Vagina (tissue), 2 donors: ENCODE data around the gene SPSB1. TPM values are rescaled to one million over a fixed set of nuclear protein-coding genes. Genes with fewer than 3 reads are reported as not detected.
A peak's percentile ranks its signal among the peaks of the same experiment; 100 is the strongest.

Source experiments
- DNase-seq, 2 donors: peaks; one replicate each; pipeline ENCODE4 v3.0.0-alpha.2; 2017; ENCODE audit errors: extremely low spot score in 2 of 2
- H3K27ac ChIP-seq: fragments of 200-600 bp; sonication (generic); one replicate; pipeline ENCODE4 v1.5.1; 2019
- H3K27me3 ChIP-seq: fragments of 200-600 bp; sonication (generic); one replicate; pipeline ENCODE4 v1.5.1; 2019
- H3K36me3 ChIP-seq, 2 donors: fragments of 200-600 bp; sonication (generic); one replicate each; pipeline ENCODE4 v1.5.1; 2017 to 2019
- H3K4me1 ChIP-seq: fragments of 200-600 bp; sonication (generic); one replicate; pipeline ENCODE4 v1.5.1; 2019
- H3K4me3 ChIP-seq, 2 donors: fragments of 200-600 bp; sonication (generic); 1 replicate in 1 of 2; 2 replicates in 1 of 2; pipeline ENCODE4 v1.5.1; 2016 to 2019
- H3K9me3 ChIP-seq: fragments of 200-600 bp; sonication (generic); one replicate; pipeline ENCODE4 v1.5.1; 2019
- CTCF ChIP-seq, 3 experiments: fragments of 450-650 bp in 2 of 3; fragments of 200-600 bp in 1 of 3; sonication (generic) in 1 of 3; IDR thresholded peaks; one replicate each; pipeline ENCODE4 v1.5.1; 2017 to 2019; ENCODE audit warnings: antibody characterized with exemption in 3 of 3, mild to moderate bottlenecking in 2 of 3, moderate library complexity in 2 of 3
- POLR2A ChIP-seq, 2 donors: fragments of 450-650 bp; IDR thresholded peaks; one replicate each; pipeline ENCODE4 v1.6.1; 2017; ENCODE audit warnings: antibody characterized with exemption in 2 of 2, mild to moderate bottlenecking in 2 of 2, moderate library complexity in 2 of 2
- POLR2AphosphoS5 ChIP-seq, 2 donors: sonication (generic); formaldehyde crosslinking; IDR thresholded peaks; one replicate each; pipeline ENCODE4 v1.9.0; 2017; ENCODE audit warnings: antibody characterized with exemption in 2 of 2, mild to moderate bottlenecking in 2 of 2, low read depth in 1 of 2; ENCODE audit not compliant: insufficient read depth in 1 of 2
- intact Hi-C: fragments of 100-400 bp; cut with DNase I; formaldehyde crosslinking; loops from one replicate; pipeline ENCODE4 v1.15.1; 2023
- total RNA-seq: library from RNA; depleted of rRNA; stranded (reverse); fragments of >200 nt; gene quantifications from one replicate; pipeline ENCODE4 v1.2.3, GENCODE V29; 2016

Gene SPSB1
- total RNA-seq, 1 donor from 2014 or later = 40.0 TPM

- TF ChIP-seq POLR2AphosphoS5 (IDR thresholded peaks at IDR 0.05; ENCODE audit: insufficient read depth in 1 of 2, low read depth in 1 of 2) (no peak), CTCF (IDR thresholded peaks at IDR 0.05) (no peak), POLR2A (IDR thresholded peaks at IDR 0.05) (no peak)
- no peak overlapping the region for H3K4me3 ChIP-seq
- peaks cover 92% of the 10 kb centered on the region for H3K4me1 ChIP-seq
- no peaks in the 10 kb centered on the region for H3K9me3 ChIP-seq
- H3K36me3 ChIP-seq = no peaks in the 10 kb centered on the region
- DNase-seq = no peak
- peak overlapping the region; percentile 87 for H3K27ac ChIP-seq
- no peaks in the 10 kb centered on the region for H3K27me3 ChIP-seq
- intact Hi-C loops = no loop called here
Observed at GRCh38 chr1:9324246-9325096, 31.8 kb downstream of the SPSB1 start.

DNA sequence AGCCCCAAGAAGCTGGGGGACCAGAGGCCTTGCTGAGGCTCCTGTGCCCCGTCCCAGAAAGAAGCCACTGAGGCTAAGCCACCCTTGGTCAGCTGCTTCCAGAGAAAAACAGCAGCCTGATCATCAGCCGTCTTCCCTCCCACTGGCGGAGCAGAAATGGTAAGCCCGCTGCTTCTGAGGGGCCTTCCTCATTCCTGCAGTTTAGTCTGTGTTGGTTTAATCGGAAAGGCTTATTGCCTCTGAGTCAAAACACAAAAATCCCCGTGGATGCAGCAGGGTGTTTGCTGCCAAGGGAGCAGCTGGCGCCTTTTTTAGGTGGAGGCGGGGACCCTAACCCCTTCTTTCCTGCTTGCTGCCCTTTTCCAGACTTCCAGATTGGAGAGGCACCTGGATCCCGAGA lies 33.9 kb downstream of the SPSB1 start:
- DNase-seq = no peak
- Histone ChIP-seq H3K4me1 (peaks cover 72% of the 10 kb centered on the region), H3K9me3 (no peaks in the 10 kb centered on the region), H3K36me3 (no peaks in the 10 kb centered on the region), H3K27me3 (no peaks in the 10 kb centered on the region), H3K4me3 (no peak overlapping the region), H3K27ac (peak overlapping the region; percentile 87)
- no peak for TF ChIP-seq POLR2A (IDR thresholded peaks at IDR 0.05)
- TF ChIP-seq POLR2AphosphoS5 (IDR thresholded peaks at IDR 0.05; ENCODE audit: insufficient read depth in 1 of 2, low read depth in 1 of 2) = peak in 1 of 2 donors; percentile 34
- intact Hi-C loops = no loop called here

DNA sequence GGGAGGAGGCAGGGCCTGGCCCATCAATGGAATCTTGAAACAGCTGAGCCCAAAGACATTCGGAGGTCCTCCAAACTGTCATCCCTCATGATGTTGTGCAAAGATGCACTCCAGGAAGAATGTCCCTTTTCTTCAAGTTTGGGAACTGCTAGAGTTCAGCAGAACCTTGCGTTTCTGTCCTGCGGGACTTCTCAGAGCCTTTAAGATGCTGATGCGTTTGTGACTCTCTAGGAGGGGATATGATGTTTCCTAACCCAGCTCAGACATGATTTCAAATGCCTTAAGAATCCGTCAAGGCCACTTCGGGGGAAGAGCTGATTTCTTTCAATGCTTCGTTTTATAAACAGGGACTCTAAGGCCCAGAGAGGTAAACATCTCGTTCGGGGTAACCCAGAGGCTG lies 35.5 kb downstream of the SPSB1 start:
- H3K4me1 ChIP-seq = peaks cover 62% of the 10 kb centered on the region

GRCh38 chr1:9328715-9329114 lies 36.0 kb downstream of the SPSB1 start:
- Histone ChIP-seq H3K27me3 (no peaks in the 10 kb centered on the region), H3K27ac (no peak overlapping the region), H3K4me3 (no peak overlapping the region), H3K9me3 (no peaks in the 10 kb centered on the region), H3K36me3 (no peaks in the 10 kb centered on the region), H3K4me1 (peaks cover 57% of the 10 kb centered on the region)
- intact Hi-C loops = no loop called here
- DNase-seq = no peak
- TF ChIP-seq POLR2A (IDR thresholded peaks at IDR 0.05) = no peak
- TF ChIP-seq POLR2AphosphoS5 (IDR thresholded peaks at IDR 0.05; ENCODE audit: insufficient read depth in 1 of 2, low read depth in 1 of 2) = no peak
- TF ChIP-seq CTCF (IDR thresholded peaks at IDR 0.05) = no peak

More for the DNA sequence above, 35.5 kb downstream of the SPSB1 start:
- H3K27me3 ChIP-seq = no peaks in the 10 kb centered on the region
- no peak overlapping the region for H3K27ac ChIP-seq
- DNase-seq = no peak
- no peak for TF ChIP-seq POLR2AphosphoS5 (IDR thresholded peaks at IDR 0.05; ENCODE audit: insufficient read depth in 1 of 2, low read depth in 1 of 2)
- no peaks in the 10 kb centered on the region for H3K36me3 ChIP-seq
- no peak overlapping the region for H3K4me3 ChIP-seq
- H3K9me3 ChIP-seq = no peaks in the 10 kb centered on the region
- intact Hi-C loops = no loop called here

GRCh38 chr1:9331016-9331415 lies 38.3 kb downstream of the SPSB1 start:
- TF ChIP-seq POLR2AphosphoS5 (IDR thresholded peaks at IDR 0.05; ENCODE audit: insufficient read depth in 1 of 2, low read depth in 1 of 2) (no peak), CTCF (IDR thresholded peaks at IDR 0.05) (no peak), POLR2A (IDR thresholded peaks at IDR 0.05) (no peak)
- intact Hi-C loops = no loop called here
- no peak for DNase-seq
- H3K4me3 ChIP-seq = no peak overlapping the region
- H3K27ac ChIP-seq = no peak overlapping the region
- peaks cover 39% of the 10 kb centered on the region for H3K4me1 ChIP-seq
- no peaks in the 10 kb centered on the region for H3K9me3 ChIP-seq
- no peaks in the 10 kb centered on the region for H3K27me3 ChIP-seq
- H3K36me3 ChIP-seq = no peaks in the 10 kb centered on the region
